Brain microvascular endothelial cell (primary cell): ENCODE results near the gene S1PR2.
A peak's percentile ranks its signal among the peaks of the same experiment; 100 is the strongest.
"Not testable (repeated sequence)": the region's sequence is repeated elsewhere in the genome, so short reads cannot be mapped to it uniquely, and the experiment has no call there.

ENCODE experiments used
- DNase-seq: peaks from one replicate; pipeline ENCODE4 v3.0.0-alpha.2; 2020
- H3K27ac ChIP-seq: fragments of 250-450 bp; sonication (Bioruptor Pico); 2 replicates; pipeline ENCODE4 v1.5.1; 2020; ENCODE audit warnings: mild to moderate bottlenecking, moderate library complexity
- H3K27me3 ChIP-seq: fragments of 250-450 bp; sonication (Bioruptor Pico); replicated peaks from 2 replicates; pipeline ENCODE4 v1.5.1; 2020; ENCODE audit warnings: mild to moderate bottlenecking
- H3K36me3 ChIP-seq: fragments of 250-450 bp; sonication (Bioruptor Pico); replicated peaks from 2 replicates; pipeline ENCODE4 v1.5.1; 2020; ENCODE audit warnings: mild to moderate bottlenecking
- H3K4me3 ChIP-seq: 2 replicates; pipeline ENCODE4 v1.5.1; 2011; ENCODE audit warnings: low read depth, mild to moderate bottlenecking, control low read depth, low read length, moderate library complexity
- in situ Hi-C: cut with HindIII; loops from 2 replicates; pipeline ENCODE4 v1.10.0; 2017; ENCODE audit warnings: low sequenced_read_pairs, low pct_ligation_motif_present
- TF ChIP-seq, protein P1 (sequence below): IDR thresholded peaks from 2 replicates; pipeline ENCODE4 v1.5.1; 2011; ENCODE audit warnings: low read depth, mild to moderate bottlenecking, moderate library complexity, low read length, control low read depth, inconsistent platforms; ENCODE audit errors: missing control alignments

S1PR2 gene

DNA sequence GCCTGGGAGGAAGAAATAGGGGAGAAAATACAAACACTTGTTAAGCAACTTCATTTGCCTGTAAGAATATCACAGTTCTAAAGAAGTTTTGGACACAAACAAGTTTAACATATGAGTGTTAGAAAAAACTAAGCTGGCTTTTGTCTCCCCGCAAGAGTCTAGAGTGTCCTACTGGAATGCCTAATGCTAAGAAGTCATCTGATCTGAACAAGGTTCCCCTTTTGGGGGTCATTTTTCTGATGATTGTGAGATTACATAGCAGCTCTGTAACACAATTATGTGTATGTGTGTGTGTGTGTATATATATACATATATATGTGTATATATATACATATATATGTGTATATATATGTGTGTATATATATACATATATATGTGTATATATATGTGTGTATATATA lies 49.1 kb downstream of the S1PR2 start:
- H3K36me3 ChIP-seq: peaks cover 16% of the 10 kb centered on the region
- TF ChIP-seq, protein P1, sequence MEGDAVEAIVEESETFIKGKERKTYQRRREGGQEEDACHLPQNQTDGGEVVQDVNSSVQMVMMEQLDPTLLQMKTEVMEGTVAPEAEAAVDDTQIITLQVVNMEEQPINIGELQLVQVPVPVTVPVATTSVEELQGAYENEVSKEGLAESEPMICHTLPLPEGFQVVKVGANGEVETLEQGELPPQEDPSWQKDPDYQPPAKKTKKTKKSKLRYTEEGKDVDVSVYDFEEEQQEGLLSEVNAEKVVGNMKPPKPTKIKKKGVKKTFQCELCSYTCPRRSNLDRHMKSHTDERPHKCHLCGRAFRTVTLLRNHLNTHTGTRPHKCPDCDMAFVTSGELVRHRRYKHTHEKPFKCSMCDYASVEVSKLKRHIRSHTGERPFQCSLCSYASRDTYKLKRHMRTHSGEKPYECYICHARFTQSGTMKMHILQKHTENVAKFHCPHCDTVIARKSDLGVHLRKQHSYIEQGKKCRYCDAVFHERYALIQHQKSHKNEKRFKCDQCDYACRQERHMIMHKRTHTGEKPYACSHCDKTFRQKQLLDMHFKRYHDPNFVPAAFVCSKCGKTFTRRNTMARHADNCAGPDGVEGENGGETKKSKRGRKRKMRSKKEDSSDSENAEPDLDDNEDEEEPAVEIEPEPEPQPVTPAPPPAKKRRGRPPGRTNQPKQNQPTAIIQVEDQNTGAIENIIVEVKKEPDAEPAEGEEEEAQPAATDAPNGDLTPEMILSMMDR: no peak
- H3K27me3 ChIP-seq: no peaks in the 10 kb centered on the region
- in situ Hi-C loops: no loop called here
- no peak for DNase-seq
- no peak overlapping the region for H3K4me3 ChIP-seq
- H3K27ac ChIP-seq: no peak overlapping the region

DNA sequence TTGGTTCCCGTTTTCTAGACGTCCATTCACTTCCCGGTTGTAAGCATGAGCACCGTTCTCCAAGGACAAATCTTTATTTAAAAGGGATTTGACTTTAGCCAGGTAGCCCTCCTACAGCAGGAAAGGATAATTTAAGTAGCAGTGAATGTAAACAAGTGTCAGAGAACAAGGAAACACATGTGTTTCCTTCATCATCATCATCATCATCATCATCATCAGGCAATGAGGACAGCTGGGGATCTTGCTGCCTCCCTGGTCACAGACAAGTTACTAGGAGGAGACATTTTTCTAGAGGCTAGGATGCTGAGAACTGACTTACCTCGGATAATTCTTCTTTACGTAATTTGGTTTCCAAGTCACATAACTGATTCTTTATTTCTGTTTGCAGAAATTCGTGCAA lies 50.7 kb downstream of the S1PR2 start:
- no peak for DNase-seq
- in situ Hi-C loops: no loop called here
- H3K27ac ChIP-seq: no peak overlapping the region
- no peaks in the 10 kb centered on the region for H3K27me3 ChIP-seq
- peaks cover 17% of the 10 kb centered on the region for H3K36me3 ChIP-seq
- TF ChIP-seq, protein P1: no peak
- no peak overlapping the region for H3K4me3 ChIP-seq

DNA sequence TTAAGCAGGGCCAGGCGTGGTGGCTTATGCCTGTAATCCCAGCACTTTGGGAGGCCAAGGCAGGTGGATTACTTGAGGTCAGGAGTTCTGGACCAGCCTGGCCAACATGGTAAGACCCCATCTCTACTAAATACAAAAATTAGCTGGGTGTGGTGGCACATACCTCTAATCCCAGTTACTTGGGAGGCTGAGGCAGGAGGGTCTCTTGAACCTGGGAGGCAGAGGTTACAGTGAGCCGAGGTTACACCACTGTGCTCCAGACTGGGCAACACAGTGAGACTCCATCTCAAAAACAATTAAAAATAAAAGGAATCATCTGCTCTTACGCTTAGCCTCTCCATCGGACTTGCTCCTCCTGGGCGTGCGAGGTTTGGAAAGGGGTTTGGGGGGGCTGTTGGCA lies 51.1 kb downstream of the S1PR2 start:
- H3K4me3 ChIP-seq, DNase-seq, in situ Hi-C loops, H3K27ac ChIP-seq, H3K27me3 ChIP-seq: not testable (repeated sequence)
- H3K36me3 ChIP-seq: peaks cover 18% of the 10 kb centered on the region

DNA sequence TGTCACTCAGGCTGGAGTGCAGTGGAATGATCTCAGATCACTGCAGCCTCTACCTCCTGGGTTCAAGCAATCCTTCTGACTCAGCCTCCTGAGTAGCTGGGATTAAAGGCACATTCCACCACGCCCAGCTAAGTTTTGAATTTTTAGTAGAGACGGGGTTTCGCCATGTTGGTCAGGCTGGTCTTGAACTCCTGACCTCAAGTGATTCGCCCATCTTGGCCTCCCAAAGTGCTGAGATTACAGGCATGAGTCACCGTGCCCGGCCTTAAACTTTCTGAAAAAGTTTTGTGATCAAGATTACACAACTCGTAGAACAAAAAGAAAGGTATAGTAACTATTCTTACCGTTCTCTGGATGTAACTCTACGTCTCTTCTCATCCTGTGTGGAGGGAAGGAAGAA lies 57.6 kb downstream of the S1PR2 start:
- peak; percentile 26 for DNase-seq
- in situ Hi-C loops: no loop called here
- H3K27ac ChIP-seq: peak overlapping the region; percentile 23
- no peaks in the 10 kb centered on the region for H3K27me3 ChIP-seq
- TF ChIP-seq, protein P1: no peak
- H3K36me3 ChIP-seq: peaks cover 47% of the 10 kb centered on the region
- no peak overlapping the region for H3K4me3 ChIP-seq
